Measurements from ENCODE around the gene SLC16A3.

GRCh38 chr17:82278786-82279391, 50.0 kb downstream of the SLC16A3 start:
- TF ChIP-seq POLR2AphosphoS5 (IDR thresholded peaks at IDR 0.05; ENCODE audit: low read depth, low read length) (no peak), REST (IDR thresholded peaks at IDR 0.05; ENCODE audit: insufficient read depth in 1 of 2, low read depth in 2 of 2, low read length in 2 of 2) (no peak)

All from PFSK-1 (cell line).